ENCODE results near the gene AGTRAP. TPM values are rescaled to one million over a fixed set of nuclear protein-coding genes. Genes with fewer than 3 reads are reported as not detected.

AGTRAP gene
- total and polyA plus RNA-seq, 2 experiments from 2014 or later = 58.6 to 94.0 TPM

DNA sequence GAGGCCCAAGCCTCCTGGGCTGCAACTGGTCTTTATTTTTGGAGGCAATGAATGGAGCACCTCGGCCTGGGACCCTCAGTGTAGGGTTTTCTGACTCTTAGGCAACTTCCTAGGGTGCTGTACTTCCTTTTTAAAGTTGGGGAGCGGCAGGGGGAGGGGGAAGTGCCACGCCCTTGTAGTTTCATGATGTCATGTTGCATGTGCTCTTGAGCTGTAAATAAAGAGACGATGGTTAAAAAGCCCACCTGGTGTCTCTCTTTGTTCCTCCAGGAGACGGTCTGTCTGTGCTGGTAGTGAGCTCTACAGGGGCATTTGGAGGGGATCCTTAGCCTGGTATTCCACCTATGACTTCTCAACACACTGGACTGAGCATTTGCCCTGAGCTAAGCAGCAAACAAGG, 10.3 kb upstream of the AGTRAP start:
- H3K9me3 ChIP-seq (ENCODE audit: low read depth) = no peaks in the 10 kb centered on the region
- H3K27me3 ChIP-seq = no peaks in the 10 kb centered on the region
- H3K4me3 ChIP-seq = no peak overlapping the region
- H3K36me3 ChIP-seq = no peaks in the 10 kb centered on the region
- H3K4me1 ChIP-seq (ENCODE audit: low read depth) = no peaks in the 10 kb centered on the region
- no peak for DNase-seq (ENCODE audit: low read depth in 1 of 2, low spot score in 1 of 2)
- TF ChIP-seq, protein P1, sequence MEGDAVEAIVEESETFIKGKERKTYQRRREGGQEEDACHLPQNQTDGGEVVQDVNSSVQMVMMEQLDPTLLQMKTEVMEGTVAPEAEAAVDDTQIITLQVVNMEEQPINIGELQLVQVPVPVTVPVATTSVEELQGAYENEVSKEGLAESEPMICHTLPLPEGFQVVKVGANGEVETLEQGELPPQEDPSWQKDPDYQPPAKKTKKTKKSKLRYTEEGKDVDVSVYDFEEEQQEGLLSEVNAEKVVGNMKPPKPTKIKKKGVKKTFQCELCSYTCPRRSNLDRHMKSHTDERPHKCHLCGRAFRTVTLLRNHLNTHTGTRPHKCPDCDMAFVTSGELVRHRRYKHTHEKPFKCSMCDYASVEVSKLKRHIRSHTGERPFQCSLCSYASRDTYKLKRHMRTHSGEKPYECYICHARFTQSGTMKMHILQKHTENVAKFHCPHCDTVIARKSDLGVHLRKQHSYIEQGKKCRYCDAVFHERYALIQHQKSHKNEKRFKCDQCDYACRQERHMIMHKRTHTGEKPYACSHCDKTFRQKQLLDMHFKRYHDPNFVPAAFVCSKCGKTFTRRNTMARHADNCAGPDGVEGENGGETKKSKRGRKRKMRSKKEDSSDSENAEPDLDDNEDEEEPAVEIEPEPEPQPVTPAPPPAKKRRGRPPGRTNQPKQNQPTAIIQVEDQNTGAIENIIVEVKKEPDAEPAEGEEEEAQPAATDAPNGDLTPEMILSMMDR (IDR thresholded peaks at IDR 0.05; ENCODE audit: low read depth, low read length) = no peak
- no peak overlapping the region for H3K27ac ChIP-seq

DNA sequence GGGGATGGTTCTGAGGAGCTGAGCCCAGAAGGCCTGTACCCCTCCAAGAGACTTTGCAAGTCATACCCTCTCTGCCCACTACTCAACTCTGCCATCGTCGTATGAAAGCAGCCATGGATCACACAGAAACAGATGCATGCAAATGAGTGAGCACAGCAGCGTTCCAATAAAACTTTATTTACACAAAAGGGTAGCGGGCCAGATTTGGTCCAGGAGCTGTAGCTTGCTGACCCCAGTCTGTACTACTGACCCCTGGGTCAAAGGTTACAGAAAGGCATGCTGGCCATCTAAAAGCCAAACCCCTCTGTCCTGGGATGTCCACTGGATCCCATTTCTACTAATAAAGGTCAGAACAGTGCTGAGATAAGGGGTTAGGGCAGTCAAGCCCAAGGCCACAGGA, 8.8 kb upstream of the AGTRAP start:
- Histone ChIP-seq H3K4me3 (no peak overlapping the region), H3K27me3 (no peaks in the 10 kb centered on the region), H3K27ac (no peak overlapping the region), H3K36me3 (no peaks in the 10 kb centered on the region), H3K4me1 (ENCODE audit: low read depth) (peaks cover 7% of the 10 kb centered on the region), H3K9me3 (ENCODE audit: low read depth) (no peaks in the 10 kb centered on the region)
- TF ChIP-seq, protein P1 (IDR thresholded peaks at IDR 0.05; ENCODE audit: low read depth, low read length) = no peak
- DNase-seq (ENCODE audit: low read depth in 1 of 2, low spot score in 1 of 2) = no peak

DNA sequence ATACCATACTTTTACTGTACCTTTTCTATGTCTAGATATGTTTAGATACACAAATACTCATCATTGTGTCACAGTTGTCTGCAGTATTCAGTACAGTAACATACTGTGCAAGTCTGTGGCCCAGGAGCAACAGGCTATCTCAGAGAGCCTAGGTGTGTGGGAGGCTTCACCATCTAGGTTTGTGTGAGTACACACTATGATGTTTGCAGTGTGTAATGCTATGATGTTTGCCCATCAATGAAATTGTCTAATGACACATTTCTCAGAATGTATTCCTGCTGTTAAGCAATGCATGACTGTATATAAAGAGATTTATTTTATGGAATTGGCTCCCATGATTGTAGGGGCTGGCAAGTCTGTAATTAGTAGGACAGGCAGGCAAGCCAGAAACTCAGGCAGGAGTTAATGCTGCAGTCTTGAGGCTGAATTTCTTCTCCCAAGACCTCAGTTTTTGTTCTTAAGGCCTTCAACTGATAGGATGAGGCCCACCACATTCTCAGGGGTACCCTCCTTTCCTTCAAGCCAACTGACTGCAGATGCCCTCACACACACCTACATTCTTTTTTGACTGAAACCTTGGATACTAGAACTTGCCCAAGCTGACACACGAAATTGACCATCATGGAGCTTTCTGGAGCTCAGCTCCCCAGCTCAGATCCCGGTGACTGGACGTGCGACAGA, 7.7 kb upstream of the AGTRAP start:
- Histone ChIP-seq H3K4me3 (no peak overlapping the region), H3K36me3 (no peaks in the 10 kb centered on the region), H3K27me3 (no peaks in the 10 kb centered on the region), H3K4me1 (ENCODE audit: low read depth) (peaks cover 7% of the 10 kb centered on the region), H3K9me3 (ENCODE audit: low read depth) (no peaks in the 10 kb centered on the region), H3K27ac (no peak overlapping the region)
- TF ChIP-seq, protein P1 (IDR thresholded peaks at IDR 0.05; ENCODE audit: low read depth, low read length) = no peak
- DNase-seq (ENCODE audit: low read depth in 1 of 2, low spot score in 1 of 2) = no peak

DNA sequence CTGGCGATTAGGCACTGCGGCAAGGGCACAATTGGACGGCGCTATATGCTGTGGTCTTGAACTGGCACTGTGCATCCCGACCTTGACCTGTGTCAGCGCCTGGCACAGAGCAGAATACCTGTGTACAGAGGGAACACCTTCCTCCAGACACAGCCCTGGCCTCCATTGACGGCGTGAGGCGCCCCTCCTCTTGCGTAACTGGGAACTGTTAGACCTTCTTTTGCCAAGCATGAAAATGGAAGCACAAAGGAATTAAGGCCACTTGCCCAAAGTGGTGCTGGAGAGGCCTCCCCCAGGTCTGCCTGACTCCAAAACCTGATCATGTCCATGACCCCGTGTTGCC, 6.8 kb upstream of the AGTRAP start:
- Histone ChIP-seq H3K4me3 (no peak overlapping the region), H3K36me3 (no peaks in the 10 kb centered on the region), H3K27me3 (no peaks in the 10 kb centered on the region), H3K4me1 (ENCODE audit: low read depth) (peaks cover 7% of the 10 kb centered on the region), H3K27ac (peak overlapping the region; percentile 12), H3K9me3 (ENCODE audit: low read depth) (no peaks in the 10 kb centered on the region)
- no peak for DNase-seq (ENCODE audit: low read depth in 1 of 2, low spot score in 1 of 2)
- TF ChIP-seq, protein P1 (IDR thresholded peaks at IDR 0.05; ENCODE audit: low read depth, low read length) = no peak

DNA sequence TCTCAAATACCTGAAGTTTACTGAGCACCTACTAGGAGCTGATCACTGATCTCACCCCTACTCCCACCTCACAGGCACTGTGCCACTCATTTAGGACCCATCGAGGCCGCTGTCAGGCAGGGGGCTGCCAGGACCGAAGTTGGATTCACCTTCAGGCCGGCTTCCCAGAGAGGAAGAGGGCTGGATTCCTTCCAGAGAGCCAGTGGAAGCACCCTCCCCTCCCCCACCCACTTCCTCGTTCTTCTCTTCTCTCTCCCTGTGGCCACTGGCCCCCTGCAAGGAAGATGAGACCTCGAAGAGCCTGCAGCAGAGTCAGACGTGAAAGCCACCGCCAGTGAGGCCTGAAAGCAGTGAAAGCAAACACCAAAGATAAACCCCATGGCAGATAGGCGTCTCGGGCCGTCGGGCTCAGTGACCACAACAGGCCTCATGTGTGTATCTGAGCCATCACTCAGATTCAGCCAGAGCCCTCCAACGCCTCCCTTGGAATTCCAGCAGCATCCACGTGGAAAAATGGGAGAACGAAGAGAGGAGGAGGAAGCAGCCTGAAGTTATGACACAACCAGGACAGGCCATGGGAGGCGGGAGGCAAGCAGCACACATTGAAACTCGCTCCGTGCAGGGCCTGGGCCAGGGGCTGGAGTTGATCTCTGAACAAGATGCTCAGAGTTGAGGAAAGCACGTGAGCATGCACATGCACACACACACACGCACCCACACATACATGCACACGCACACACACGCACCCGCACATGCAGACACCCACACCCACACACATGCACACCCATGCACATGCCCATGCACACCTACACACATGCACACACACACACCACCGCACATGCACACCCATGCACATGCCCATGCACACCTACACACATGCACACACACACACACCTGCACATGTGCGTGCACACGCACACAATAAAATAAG, 6.2 kb upstream of the AGTRAP start:
- Histone ChIP-seq H3K27me3 (no peaks in the 10 kb centered on the region), H3K27ac (peak overlapping the region; percentile 12), H3K9me3 (ENCODE audit: low read depth) (no peaks in the 10 kb centered on the region), H3K36me3 (no peaks in the 10 kb centered on the region), H3K4me3 (no peak overlapping the region), H3K4me1 (ENCODE audit: low read depth) (peaks cover 7% of the 10 kb centered on the region)
- TF ChIP-seq, protein P1 (IDR thresholded peaks at IDR 0.05; ENCODE audit: low read depth, low read length) = no peak
- DNase-seq (ENCODE audit: low read depth in 1 of 2, low spot score in 1 of 2) = peak in 1 of 2 donors; percentile 60
